ENCODE data around the gene BAHD1. TPM values are rescaled to one million over a fixed set of nuclear protein-coding genes. Genes with fewer than 3 reads are reported as not detected.

Gene BAHD1
- total RNA-seq, 4 donors from 2014 or later = 9.0 to 35.5 (median 26.4) TPM

DNA sequence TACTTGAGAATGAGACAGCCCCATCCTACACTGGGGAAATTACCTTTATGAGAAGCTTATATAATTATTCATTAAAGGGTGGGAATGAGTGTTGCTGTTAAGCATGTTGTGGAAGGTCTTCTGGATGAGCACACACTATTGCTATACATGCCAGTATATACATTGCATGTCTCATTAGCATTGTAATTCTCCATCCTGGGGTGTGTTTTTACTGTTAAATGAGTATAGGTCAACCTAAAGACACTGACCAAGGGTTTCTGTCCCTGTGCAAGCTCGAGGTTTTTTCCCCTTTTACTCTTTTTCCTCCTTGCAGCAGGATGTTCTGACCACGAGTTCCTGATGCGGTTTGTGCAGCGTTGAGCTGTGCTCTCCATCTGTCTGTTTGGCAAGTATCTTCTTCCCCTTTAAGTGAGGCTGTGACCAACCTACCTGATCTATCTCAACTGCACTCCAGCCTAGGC is 42.3 kb upstream of the BAHD1 start:
- TF ChIP-seq POLR2A (IDR thresholded peaks at IDR 0.05) (no peak), EP300 (IDR thresholded peaks at IDR 0.05; ENCODE audit: low read depth) (no peak), POLR2AphosphoS5 (IDR thresholded peaks at IDR 0.05) (no peak)
- TF ChIP-seq, protein P1, sequence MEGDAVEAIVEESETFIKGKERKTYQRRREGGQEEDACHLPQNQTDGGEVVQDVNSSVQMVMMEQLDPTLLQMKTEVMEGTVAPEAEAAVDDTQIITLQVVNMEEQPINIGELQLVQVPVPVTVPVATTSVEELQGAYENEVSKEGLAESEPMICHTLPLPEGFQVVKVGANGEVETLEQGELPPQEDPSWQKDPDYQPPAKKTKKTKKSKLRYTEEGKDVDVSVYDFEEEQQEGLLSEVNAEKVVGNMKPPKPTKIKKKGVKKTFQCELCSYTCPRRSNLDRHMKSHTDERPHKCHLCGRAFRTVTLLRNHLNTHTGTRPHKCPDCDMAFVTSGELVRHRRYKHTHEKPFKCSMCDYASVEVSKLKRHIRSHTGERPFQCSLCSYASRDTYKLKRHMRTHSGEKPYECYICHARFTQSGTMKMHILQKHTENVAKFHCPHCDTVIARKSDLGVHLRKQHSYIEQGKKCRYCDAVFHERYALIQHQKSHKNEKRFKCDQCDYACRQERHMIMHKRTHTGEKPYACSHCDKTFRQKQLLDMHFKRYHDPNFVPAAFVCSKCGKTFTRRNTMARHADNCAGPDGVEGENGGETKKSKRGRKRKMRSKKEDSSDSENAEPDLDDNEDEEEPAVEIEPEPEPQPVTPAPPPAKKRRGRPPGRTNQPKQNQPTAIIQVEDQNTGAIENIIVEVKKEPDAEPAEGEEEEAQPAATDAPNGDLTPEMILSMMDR (IDR thresholded peaks at IDR 0.05) = no peak
- H3K27ac ChIP-seq = no peak overlapping the region
- H3K36me3 ChIP-seq = peaks cover 0 to 5% (median 0%) of the 10 kb centered on the region in 4 donors
- peak; percentile 41 for DNase-seq
- no peaks in the 10 kb centered on the region for H3K27me3 ChIP-seq
- in situ Hi-C loops (cut with MboI; ENCODE audit: low pct_ligation_motif_present in 1 of 4, low pct_unique_long_range_greater_than_20kb in 1 of 4, low sequenced_read_pairs in 3 of 4) (no loop called here), intact Hi-C loops (cut with DNase I; ENCODE audit: low total_unique reads) (no loop called here)
- no peak overlapping the region for H3K4me3 ChIP-seq
- WGBS, 2 donors (ENCODE audit: low coverage in 1 of 2) = 62 to 75% methylated on average over 3 to 4 of the region's 4 CpGs
- no peaks in the 10 kb centered on the region for H3K9me3 ChIP-seq
- H3K4me1 ChIP-seq = peaks cover 0 to 4% (median 0%) of the 10 kb centered on the region in 4 donors

DNA sequence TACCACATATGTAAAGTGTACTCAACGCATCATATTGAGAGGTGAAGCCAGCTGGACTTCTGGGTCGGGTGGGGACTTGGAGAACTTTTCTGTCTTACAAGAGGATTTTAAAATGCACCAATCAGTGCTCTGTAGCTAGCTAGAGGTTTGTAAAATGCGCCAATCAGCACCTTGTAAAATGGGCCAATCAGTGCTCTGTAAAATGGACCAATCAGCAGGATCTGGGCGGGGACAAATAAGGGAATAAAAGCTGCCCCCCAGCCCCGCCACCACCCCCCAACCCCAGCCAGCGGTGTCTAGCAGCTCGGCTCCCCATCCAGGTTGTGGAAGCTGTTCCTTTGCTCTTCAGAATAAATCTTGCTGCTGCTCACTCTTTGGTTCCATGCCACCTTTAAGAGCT is 41.4 kb upstream of the BAHD1 start:
- TF ChIP-seq EP300 (IDR thresholded peaks at IDR 0.05; ENCODE audit: low read depth) = no peak
- in situ Hi-C loops (cut with MboI; ENCODE audit: low pct_ligation_motif_present in 1 of 4, low pct_unique_long_range_greater_than_20kb in 1 of 4, low sequenced_read_pairs in 3 of 4) (no loop called here), intact Hi-C loops (cut with DNase I; ENCODE audit: low total_unique reads) (no loop called here)
- no peaks in the 10 kb centered on the region for H3K36me3 ChIP-seq
- H3K4me3 ChIP-seq = no peak overlapping the region
- WGBS, 2 donors (ENCODE audit: low coverage in 1 of 2) = 70 to 100% methylated on average over 1 to 7 of the region's 7 CpGs
- no peak overlapping the region for H3K27ac ChIP-seq
- no peaks in the 10 kb centered on the region for H3K4me1 ChIP-seq
- DNase-seq = no peak
- H3K27me3 ChIP-seq = no peaks in the 10 kb centered on the region
- no peaks in the 10 kb centered on the region for H3K9me3 ChIP-seq

DNA sequence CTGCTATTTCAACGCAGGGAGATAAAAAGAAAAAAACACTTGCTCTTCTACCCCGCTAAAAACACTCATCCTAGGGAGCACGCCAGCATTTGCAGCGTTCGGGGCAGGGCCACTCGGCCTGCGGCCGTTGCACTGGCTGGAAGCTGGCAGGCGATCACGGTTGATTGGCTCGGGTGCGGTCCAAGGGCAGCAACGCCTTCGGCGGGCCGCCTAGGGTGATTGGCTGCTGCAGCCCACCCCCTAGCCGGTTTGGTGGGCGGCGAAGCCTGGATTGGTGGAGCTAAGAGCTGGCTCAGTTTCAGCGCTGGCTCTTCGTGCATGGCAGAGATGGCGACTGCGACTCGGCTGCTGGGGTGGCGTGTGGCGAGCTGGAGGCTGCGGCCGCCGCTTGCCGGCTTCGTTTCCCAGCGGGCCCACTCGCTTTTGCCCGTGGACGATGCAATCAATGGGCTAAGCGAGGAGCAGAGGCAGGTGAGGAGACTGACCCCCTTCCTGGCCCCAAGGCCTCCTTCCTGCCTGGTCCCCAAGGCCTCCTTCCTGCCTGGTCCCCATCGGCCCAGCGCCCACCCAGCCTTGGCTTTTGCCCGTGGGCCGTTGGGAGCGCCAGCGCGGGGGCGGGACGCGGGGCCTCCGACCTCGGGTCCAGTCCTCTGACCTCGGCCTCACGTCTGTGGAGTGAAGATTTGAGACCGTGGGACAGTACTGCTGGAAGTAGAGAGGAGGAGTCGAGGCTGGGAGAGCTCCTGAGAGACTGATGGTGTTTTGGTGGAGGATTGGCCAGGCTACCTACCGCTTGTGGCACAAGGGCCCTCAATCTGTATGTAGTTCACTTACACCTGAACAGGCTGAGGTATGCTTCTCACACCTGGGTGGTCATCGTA is 35.0 kb upstream of the BAHD1 start, which contains the start of gene IVD:
TSS of gene IVD (plus strand) at position 295 of the 881 bp plus-strand sequence. CDS start at position 328, 33 bp downstream.
- TF ChIP-seq POLR2A (IDR thresholded peaks at IDR 0.05) = peak; percentile 79
- TF ChIP-seq, protein P1 (IDR thresholded peaks at IDR 0.05) = no peak
- peak; percentile 82 to 88 (median 87) for TF ChIP-seq POLR2AphosphoS5 (IDR thresholded peaks at IDR 0.05)
- no peak for TF ChIP-seq EP300 (IDR thresholded peaks at IDR 0.05; ENCODE audit: low read depth)
- intact Hi-C loops (cut with DNase I; ENCODE audit: low total_unique reads) = no loop called here
- peak; percentile 95 for DNase-seq
- in situ Hi-C loops (cut with MboI; ENCODE audit: low pct_ligation_motif_present in 1 of 4, low pct_unique_long_range_greater_than_20kb in 1 of 4, low sequenced_read_pairs in 3 of 4) = loop anchor here in 1 of 4 donors (25.0 kb wide), 1 partner anchor 93 kb away; the partner anchor contains the start of genes INAFM2 and PLCB2
- 0 to 2% methylated on average over 1 to 49 of the region's 54 CpGs for WGBS, 2 donors (ENCODE audit: low coverage in 1 of 2)
- Histone ChIP-seq H3K27ac (peak within 1 kb of the TSS; percentile 72 to 85 (median 84)), H3K27me3 (no peaks in the 10 kb centered on the region), H3K4me1 (peaks cover 5 to 25% (median 16%) of the 10 kb centered on the region in 4 donors), H3K4me3 (peak within 1 kb of the TSS; percentile 39 to 80 (median 72)), H3K9me3 (no peaks in the 10 kb centered on the region), H3K36me3 (peaks cover 0 to 6% (median 0%) of the 10 kb centered on the region in 4 donors)

DNA sequence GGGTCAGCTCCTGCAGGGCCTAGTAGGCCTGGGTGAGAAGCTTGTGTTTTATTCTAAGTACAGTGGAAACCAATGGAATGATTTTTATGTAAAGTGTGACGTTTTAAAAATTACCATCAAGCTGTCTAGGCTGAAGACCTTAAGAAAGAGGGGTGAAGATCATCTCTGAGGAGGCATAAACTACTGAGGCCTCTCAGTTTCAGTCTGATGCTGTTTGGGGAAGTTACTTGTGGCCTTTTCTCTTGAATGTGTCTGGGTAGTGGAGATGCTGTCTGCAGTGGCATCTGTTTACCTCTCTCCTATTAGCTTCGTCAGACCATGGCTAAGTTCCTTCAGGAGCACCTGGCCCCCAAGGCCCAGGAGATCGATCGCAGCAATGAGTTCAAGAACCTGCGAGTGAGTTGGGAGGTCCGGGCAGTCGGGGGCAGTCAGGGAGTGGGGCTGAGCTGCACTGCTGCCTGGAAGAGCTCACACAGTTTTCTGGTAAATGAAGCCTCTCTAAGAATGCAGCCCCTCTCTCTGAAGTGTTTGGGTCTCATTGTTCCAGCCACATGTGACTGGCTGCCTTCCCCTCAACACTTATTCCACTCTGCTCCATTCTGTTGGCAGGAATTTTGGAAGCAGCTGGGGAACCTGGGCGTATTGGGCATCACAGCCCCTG is 33.3 kb upstream of the BAHD1 start:
- DNase-seq = no peak
- TF ChIP-seq POLR2AphosphoS5 (IDR thresholded peaks at IDR 0.05) = no peak
- TF ChIP-seq EP300 (IDR thresholded peaks at IDR 0.05; ENCODE audit: low read depth) = no peak
- TF ChIP-seq, protein P1 (IDR thresholded peaks at IDR 0.05) = no peak
- TF ChIP-seq POLR2A (IDR thresholded peaks at IDR 0.05) = no peak
- Histone ChIP-seq H3K9me3 (no peaks in the 10 kb centered on the region), H3K4me3 (no peak overlapping the region), H3K27ac (no peak overlapping the region), H3K36me3 (peaks cover 0 to 6% (median 0%) of the 10 kb centered on the region in 4 donors), H3K27me3 (no peaks in the 10 kb centered on the region), H3K4me1 (peaks cover 5 to 28% (median 20%) of the 10 kb centered on the region in 4 donors)
- in situ Hi-C loops (cut with MboI; ENCODE audit: low pct_ligation_motif_present in 1 of 4, low pct_unique_long_range_greater_than_20kb in 1 of 4, low sequenced_read_pairs in 3 of 4) (loop anchor here in 1 of 4 donors (25.0 kb wide), 1 partner anchor 95 kb away; the partner anchor contains the start of genes INAFM2 and PLCB2), intact Hi-C loops (cut with DNase I; ENCODE audit: low total_unique reads) (no loop called here)
- 79 to 90% methylated on average over 2 to 8 of the region's 8 CpGs for WGBS, 2 donors (ENCODE audit: low coverage in 1 of 2)

Measured in transverse colon (tissue), 4 donors.